GM21381 (cell line): ENCODE data around the gene KLHL29.
"Not testable (repeated sequence)": the region's sequence is repeated elsewhere in the genome, so short reads cannot be mapped to it uniquely, and the experiment has no call there.

Experiments used
- ATAC-seq: cut with Tn5 transposase; IDR thresholded peaks from one replicate; pipeline ENCODE4 v1.9.1; 2021; ENCODE audit warnings: mild to moderate bottlenecking, moderate library complexity; ENCODE audit not compliant: unreplicated experiment

The KLHL29 gene

GRCh38 chr2:23698721-23699579 lies 314.0 kb downstream of the KLHL29 start:
- no peak for ATAC-seq

- no peak for ATAC-seq
Observed at GRCh38 chr2:23699580-23699925, 314.6 kb downstream of the KLHL29 start.

GRCh38 chr2:23700627-23701026 lies 315.6 kb downstream of the KLHL29 start:
- no peak for ATAC-seq

GRCh38 chr2:23703037-23703582 lies 318.1 kb downstream of the KLHL29 start:
- no peak for ATAC-seq

- no peak for ATAC-seq
Observed at GRCh38 chr2:23703583-23704385, 318.8 kb downstream of the KLHL29 start.

GRCh38 chr2:23705771-23706612 lies 321.0 kb downstream of the KLHL29 start:
- no peak for ATAC-seq

GRCh38 chr2:23706613-23707078 lies 321.7 kb downstream of the KLHL29 start:
- no peak for ATAC-seq

- ATAC-seq = no peak
Observed at GRCh38 chr2:23707096-23707495, 322.1 kb downstream of the KLHL29 start.

GRCh38 chr2:23708771-23709170 lies 323.8 kb downstream of the KLHL29 start:
- no peak for ATAC-seq

GRCh38 chr2:23709311-23709710 lies 324.3 kb downstream of the KLHL29 start:
- no peak for ATAC-seq

- no peak for ATAC-seq
Observed at GRCh38 chr2:23711979-23712755, 327.2 kb downstream of the KLHL29 start.

- ATAC-seq = no peak
Observed at GRCh38 chr2:23712756-23713151, 327.8 kb downstream of the KLHL29 start.

GRCh38 chr2:23713351-23713750 lies 328.4 kb downstream of the KLHL29 start:
- no peak for ATAC-seq

- ATAC-seq = no peak
Observed at GRCh38 chr2:23718931-23719700, 334.1 kb downstream of the KLHL29 start.

- no peak for ATAC-seq
Observed at GRCh38 chr2:23719716-23720115, 334.7 kb downstream of the KLHL29 start.

- no peak for ATAC-seq
Observed at GRCh38 chr2:23720705-23721453, 335.9 kb downstream of the KLHL29 start.

- ATAC-seq = no peak
Observed at GRCh38 chr2:23721454-23721826, 336.5 kb downstream of the KLHL29 start.

GRCh38 chr2:23722255-23722654 lies 337.3 kb downstream of the KLHL29 start:
- ATAC-seq = no peak

GRCh38 chr2:23723029-23723428 lies 338.1 kb downstream of the KLHL29 start:
- not testable (repeated sequence) for ATAC-seq
